NB4 (cell line): ENCODE measurements around the gene TCF19.

Experiments used
- CTCF ChIP-seq: IDR thresholded peaks from one replicate; pipeline ENCODE4 v1.5.1; 2012; ENCODE audit warnings: low read depth, low read length
- MAX ChIP-seq: IDR thresholded peaks from 2 replicates; pipeline ENCODE4 v1.6.1; 2011; ENCODE audit warnings: low read depth, low read length
- MYC ChIP-seq: IDR thresholded peaks from 2 replicates; pipeline ENCODE4 v1.6.1; 2011; ENCODE audit warnings: low read depth, low read length
- POLR2A ChIP-seq: IDR thresholded peaks from 2 replicates; pipeline ENCODE4 v1.6.1; 2011; ENCODE audit warnings: mild to moderate bottlenecking; ENCODE audit not compliant: insufficient read length; ENCODE audit errors: extremely low read depth

- no peak for TF ChIP-seq POLR2A
- no peak for TF ChIP-seq CTCF
- TF ChIP-seq MYC: no peak
- no peak for TF ChIP-seq MAX
These were observed 16.0 kb upstream of the TCF19 start for GRCh38 chr6:31142361-31142761.
